RPMI8226 (cell line): ENCODE measurements around the gene MACROD2.
A peak's percentile ranks its signal among the peaks of the same experiment; 100 is the strongest.
"Not testable (repeated sequence)": the region's sequence is repeated elsewhere in the genome, so short reads cannot be mapped to it uniquely, and the experiment has no call there.

Experiments
- DNase-seq: peaks from one replicate; pipeline ENCODE4 v3.0.0-alpha.2; 2015

The MACROD2 gene

DNA sequence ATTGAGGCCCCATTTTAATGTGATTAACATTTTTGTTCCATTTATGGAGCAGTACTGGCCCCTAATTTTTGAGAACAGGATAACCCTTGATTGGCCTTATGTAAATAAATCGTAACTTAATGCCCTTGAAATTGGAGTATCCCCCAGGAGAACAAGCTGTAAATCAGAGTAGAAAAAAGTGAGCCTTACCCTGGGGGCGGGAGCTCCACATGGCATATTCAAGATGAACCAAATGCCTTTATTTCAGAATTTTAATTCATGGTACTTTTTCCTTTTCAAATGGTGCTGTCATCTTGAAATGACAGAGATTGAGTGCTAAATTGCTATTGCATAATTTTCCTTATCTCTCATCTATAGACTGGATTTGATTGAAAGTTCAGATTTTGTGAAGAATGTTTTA is 1151.6 kb downstream of the MACROD2 start:
- DNase-seq = no peak

DNA sequence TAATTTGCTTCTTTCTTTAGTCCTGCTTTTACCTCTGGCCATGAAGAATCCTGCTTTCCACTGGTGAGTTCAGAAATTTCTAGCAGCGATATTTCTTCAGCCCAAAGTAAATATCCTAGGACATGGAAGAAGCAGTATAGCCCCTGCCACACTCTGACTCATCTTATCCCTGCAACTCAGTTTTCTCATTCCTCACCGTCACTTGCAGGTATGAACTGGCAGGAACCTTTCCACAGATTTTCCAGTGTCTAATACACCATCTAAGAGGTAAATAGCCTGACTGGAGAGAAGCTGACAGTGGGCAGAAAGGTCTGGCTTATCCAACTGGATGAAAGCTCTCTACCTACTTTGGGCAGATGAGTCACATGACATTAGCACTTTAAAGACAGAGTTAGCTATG is 1158.8 kb downstream of the MACROD2 start:
- no peak for DNase-seq

DNA sequence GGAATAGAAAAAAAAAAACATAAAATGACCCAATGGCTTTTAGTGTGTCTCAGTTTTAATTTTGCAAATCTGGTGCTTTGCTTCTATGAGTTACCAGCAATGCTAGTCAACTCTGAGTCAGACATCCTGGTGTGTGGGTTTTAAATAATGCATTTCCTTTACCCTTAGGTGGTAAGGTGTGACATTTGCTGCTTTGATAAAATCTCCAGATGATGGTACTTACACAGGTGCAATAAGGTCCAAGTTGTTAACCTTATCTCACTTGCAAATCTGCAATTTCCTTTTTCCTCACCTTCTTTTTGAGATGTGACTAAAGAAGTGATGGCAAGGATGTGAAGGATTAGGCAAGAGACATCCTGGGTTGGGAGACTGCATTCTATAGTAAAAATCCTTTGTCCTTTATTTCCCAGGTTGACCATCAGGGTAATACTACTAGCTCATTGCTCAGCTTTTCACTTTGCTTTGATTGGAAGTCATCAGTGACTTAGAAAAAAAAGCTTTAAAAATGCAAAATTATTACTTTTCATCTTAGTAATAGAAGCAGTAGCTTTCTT is 1160.6 kb downstream of the MACROD2 start:
- DNase-seq = no peak

DNA sequence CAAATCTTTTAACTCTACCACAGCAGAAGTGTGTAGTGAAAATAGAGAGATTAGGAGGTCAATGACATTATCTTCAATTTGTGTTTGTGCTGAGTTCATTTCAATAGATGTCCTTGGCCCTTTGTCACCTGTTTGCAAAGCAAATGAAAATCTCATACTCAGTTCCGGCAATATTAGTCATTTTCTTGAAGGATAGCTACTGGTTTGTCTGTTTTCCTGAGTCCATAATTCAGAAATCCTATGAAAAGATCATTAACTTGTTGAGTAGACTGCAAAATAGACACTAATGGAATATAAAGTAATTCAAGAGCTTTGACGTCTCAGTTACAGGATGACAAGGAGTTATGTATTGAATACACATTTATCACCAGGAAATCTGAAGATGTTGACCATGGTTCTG is 1163.2 kb downstream of the MACROD2 start:
- DNase-seq = no peak

DNA sequence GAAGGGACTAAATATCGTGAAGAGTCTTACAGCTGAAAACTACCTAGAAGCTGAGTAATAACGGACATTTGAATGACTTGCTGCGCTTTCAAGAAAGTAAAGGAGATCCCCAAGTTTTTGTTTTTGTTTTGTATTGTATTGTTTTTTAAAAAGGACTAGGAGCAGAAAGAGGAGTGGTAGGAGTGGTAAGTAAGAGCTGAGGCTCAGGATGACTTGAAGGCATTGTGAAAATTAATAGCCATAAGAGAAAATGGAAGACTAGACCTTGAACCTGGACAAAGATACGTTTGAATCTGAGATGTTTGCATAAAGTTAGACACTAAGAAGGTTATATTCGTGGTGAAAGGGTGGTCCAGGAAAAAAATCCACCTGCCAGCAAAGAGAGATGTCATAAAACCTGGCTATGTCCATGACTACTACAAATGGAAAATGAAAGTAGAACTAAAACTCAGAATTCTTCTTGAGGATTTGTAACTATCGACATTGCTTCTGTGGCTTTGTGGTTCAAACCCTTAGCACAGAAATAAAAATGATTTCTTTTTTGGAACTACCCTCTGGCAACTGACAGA is 1166.8 kb downstream of the MACROD2 start:
- peak; percentile 49 for DNase-seq

DNA sequence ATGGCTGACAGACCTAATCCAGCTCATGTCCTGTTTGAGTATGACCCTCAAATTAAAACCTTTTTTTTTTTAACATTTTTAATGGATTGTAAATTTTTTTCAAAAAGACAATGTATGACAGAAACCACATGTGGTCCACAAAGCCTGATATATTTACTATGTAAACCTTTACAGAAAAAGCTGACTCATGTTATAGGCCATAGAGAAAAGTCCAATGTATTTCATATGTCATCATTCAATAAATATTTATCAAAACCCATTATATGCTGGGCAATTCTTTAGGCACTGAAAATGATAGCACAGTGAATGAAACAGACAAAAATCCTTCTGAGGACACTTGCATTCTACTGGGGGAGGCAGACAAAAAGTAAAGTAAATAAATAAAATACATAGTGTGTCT is 1168.3 kb downstream of the MACROD2 start:
- DNase-seq = no peak

DNA sequence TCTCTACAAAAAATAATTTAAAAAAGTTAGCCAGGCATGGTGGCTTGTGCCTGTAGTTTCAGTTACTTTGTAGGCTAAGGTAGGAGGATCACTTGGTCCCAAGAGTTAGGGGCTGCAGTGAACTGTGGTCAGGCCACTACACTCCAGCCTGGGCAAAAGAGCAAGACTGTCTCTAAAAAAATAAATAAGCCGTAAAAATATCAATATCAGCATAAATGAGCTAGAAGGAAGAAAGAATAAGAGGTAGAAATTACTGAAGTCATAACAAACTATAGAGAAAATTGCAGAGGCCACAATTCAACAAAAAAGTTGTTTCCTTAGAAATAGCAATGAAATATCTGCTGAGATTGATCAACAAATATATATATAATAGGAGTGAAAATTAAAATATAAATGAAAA is 1169.4 kb downstream of the MACROD2 start:
- no peak for DNase-seq

DNA sequence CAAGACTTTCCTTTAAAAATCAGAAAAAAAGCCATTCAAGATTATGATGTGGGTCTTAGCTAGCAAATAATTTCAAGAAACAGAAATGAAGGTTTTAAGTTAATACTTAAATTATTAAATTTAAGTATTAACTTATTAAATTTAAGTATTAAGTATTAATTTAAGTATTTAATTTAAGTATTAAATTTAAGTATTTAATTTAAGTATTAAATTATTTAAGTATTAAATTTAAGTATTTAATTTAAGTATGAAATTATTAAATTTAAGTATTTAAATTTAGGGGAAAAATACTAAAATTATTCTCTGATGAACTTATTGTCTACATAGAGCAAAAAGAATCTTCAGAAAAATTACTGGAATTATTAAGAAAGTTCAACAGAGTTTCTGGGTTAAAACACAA is 1171.4 kb downstream of the MACROD2 start:
- DNase-seq = no peak

DNA sequence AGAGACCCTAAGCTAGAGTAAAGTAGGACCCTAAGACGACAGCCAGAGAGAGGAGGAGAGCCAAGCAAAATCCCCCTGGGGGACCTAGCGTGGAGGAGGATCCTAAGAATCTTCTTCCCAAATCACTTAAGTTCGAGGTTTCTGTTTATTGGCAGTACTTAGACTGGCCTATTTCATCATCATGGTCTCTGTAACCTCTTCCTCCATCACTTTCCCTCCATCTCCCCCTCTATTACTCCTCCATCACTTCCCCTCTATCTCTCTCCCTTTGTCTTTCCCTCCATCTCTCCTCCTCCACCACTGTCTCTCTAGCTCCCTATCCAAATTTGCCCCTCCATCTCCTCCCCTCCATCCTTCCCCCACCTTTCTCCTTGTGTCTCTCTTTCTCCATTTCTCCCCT is 1175.7 kb downstream of the MACROD2 start:
- no peak for DNase-seq

DNA sequence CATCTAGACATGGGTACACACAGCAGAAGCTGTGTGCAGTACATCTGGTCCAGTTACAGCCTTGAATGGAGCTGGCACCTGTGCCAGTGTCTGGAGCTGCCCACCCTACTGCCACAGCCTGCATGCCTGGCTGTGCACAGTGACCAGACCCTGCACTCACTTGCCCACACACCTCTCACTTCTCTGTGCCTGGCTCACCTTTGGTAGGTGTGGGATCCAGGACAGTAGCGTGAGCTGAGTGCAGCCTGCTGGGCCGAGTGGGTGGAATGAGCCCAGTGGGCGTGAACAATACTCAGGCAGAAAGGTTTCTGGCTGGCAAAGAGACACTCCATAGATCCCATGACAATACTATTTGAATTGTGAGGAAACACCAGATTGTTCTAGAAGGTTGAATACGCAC is 1181.6 kb downstream of the MACROD2 start:
- no peak for DNase-seq

DNA sequence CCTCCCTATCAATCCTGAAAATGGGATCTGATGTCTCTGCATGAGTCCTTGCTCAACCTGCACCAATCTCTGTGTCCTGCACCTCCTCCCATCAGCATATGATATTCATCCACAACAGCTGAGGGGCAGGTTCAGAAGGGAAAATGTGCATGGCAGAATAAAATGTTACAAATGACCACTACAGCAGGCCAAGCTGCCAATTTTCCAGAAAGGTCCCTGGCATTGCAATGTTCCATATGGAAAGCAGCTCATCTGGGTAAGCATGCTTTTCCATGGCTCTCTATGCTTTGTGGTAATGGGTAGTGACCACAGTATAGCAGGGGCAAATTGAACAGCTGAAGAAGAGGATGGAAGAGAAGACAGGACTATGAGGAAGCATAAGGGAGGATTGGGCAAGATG is 1183.3 kb downstream of the MACROD2 start:
- DNase-seq = no peak

DNA sequence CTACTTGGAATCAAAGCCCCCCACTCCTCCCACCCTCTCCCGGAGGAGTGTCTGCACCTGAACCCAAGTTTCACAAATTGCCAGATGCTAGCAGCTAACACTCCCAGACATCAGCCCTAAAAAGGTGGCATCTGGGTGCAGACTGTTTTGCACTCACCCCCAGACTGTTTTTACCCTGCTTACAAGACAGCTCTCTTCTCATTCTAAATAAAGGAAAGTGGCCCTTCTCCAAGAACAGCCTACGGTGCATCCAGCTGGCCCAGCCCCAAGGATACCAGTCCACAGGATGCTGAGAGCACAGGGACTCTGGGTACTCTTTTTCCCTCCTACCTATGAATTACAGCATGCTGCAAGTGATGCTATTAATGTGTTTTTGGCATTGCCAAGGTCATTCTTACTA is 1184.1 kb downstream of the MACROD2 start:
- no peak for DNase-seq

DNA sequence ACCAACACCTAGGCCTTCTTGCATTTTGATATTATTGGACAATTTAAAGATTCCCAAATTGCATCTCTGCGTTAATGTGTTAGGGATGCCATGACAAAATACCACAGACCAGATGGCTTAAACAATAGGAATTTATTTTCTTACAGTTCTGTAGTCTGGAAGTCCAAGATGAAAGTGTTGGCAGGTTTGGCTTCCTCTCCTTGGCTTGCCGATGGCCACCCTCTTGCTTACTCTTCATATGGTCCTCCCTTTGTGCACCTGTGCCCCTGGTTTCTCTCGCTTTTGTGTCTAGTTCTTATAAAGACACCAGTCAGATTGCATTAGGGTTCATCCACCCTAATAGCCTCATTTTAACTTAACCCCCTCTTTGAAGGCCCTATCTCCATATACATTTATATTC is 1184.5 kb downstream of the MACROD2 start:
- DNase-seq = no peak

DNA sequence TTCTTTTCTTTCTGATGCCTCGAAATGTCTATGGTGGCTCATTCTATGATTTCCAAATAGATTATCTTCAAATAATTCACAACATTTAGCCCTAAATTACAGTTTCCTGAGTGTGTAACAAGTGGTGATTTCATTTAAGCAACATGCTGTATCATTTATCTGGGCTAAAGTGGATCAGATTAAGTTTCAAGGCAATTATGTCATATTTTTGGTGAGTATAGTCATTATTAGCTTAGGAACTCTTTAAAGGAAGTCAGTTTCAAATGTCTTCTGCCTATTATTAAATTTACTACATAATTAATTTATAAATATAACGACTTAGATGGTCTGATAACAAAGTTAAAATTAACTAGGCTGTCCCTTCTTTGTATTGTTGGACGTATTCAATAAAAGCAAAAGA is 1190.0 kb downstream of the MACROD2 start:
- DNase-seq = no peak

DNA sequence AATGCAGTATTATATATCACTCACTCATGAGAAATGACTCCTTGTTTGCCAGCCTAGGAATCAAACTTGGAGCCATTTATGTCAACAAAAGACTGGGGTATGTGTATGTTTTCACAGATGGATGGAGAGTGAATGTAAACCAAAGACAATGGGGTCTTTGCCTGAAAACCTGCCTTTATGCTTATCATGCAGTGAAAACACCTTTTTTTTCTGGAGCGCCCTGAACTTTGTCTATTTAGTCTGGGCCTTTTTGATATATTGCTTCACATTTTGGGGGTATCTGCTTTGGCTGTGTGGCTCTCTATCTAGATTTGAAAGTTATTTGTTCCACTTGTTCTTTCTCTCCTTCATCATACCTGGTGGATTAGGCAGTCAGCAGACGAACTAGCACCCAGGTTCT is 1190.6 kb downstream of the MACROD2 start:
- no peak for DNase-seq

DNA sequence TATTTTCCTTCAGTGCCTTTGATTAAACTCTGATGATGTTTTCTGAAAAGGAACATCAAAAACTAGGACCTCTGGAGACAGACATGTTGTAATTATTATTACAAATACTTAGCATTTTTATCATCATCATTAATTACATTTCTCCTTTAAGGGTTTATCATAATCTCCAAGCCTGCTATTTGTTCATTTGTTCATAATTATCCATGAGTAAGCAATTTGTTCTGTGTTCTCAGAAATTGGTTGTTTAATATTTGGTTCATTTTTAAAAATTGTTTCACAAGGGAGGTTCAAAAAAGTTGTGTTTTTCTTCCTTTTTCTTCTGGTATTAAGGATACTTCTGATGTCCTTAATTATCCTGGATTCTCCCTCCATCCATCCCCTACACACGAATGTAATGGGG is 1192.3 kb downstream of the MACROD2 start:
- DNase-seq = no peak

DNA sequence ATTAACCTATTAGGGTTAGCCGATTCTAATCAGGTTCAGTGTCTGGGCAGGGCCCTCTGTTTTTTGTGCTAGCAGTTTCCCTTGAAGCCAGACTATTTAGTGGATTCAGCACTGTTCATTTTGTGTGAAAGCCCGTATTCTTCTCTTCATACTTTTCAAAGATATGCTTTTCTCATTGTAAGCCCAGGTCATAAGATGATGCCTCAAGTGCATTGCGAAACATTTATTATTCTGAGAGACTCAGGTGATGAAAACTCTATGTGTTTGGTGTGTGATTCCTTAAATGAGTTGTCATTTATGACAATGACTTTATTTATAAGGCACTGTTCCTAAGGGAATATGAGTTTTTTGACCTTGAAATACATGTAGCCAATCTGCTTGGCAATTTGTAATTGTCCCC is 1193.1 kb downstream of the MACROD2 start:
- no peak for DNase-seq

DNA sequence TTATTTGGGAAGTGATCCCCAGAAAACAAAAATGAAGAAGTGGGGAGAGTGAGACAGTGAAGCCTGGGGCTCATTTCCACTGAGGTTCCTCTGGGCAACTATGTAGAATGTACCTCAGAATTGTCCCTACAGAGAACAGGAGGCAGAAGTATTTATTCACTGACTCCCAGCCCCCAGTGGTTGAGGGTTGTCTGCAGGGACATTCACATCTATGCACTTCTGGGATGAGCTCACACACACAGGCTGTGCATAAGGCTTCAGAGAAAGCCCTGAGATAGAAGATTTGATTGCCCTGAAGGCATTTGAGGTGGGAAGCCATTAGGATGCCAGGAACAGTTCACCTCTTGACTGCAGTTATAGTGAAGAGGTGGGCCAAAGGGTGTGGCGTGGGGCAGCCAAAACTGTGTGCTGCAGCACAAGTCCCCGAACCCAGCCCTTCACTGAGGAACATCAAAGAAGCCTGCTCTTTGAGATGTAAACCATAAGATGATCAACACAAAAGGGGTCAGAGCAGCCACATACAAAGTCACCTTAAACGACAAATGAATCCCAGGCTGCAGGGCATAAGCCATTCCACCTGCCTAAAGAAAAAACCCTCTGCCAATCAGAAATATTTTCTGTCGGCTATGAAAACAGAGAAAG is 1195.9 kb downstream of the MACROD2 start:
- no peak for DNase-seq

DNA sequence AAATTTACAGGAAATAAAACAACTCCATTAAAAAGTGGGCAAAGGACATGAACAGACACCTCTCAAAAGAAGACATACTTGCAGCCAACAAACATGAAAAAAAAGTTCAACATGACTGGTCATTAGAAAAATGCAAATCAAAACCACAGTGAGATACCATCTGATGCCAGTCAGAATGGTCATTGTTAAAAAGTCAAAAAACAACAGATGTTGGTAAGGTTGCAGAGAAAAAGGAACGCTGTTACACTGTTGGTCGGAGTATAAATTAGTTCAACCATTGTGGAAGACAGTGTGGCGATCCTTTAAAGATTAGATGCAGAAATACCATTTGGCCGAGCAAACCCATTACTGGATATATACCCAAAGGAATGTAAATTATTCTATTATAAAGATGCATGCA is 1200.1 kb downstream of the MACROD2 start:
- no peak for DNase-seq

DNA sequence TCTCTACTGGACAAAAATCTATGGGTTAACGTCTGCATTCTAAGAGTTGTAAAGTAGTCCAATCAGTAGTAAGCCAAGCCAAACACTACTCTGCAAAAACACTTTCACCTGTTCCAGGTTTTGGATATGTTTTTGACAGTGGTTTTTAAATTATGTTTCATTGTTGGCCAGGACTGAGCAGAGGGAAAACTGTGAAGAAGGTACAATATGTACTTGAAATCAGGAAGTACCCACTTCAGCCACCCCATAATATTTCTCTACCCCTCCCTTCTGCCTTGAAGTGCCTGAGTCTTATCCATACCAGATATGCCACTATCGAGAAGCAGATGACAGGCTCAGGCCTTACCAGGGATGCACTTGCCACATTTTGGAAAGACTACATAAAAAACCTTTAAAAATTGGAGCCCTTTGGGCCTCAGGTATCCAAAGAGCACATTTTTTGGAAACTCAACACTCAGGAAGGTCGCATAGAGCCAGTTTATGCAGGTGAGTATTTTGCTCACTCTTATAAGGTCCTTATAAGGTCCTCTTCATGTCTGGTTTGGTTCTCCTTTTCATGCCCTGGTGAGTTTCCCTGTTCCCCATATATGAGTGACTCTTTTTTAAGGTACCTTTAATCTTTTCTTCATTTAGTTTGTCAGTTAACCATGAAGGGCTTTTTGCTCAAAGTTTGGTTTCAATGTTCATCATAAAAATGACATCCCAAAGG is 1201.4 kb downstream of the MACROD2 start:
- DNase-seq = no peak

DNA sequence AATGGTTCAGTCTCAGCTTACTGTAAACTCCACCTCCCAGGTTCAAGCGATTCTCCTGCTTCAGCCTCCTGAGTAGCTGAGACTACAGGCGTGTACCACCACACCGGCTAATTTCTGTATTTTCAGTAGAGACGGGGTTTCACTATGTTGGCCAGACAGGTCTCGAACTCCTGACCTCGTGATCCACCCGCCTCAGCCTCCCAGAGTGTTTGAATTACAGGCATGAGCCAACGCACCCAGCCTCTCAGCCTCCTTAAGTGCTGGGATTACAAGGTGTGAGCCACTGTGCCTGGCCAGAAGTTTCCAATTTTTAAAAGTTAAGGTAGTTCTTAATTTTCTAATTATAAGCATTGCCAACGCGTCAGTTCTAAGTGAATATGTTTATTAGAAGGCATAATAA is 1202.7 kb downstream of the MACROD2 start:
- not testable (repeated sequence) for DNase-seq

DNA sequence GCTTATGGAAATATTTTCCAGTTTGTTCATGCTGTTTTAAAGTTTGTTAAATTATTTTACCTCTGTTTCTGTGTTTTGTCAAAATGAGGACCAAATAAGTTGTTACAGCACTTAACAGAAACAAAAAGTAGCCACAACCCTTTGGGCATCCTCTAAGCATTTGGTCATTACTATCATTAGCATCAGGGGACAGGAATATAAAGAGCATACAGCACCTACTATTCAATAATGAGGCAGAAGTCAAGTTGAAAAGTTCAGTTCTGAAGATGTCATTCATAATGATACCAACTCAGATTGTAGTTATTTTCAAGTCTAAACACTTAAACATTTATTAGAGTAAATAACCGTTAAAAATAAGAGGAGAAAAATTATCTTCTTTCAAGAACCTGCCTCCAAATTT is 1204.4 kb downstream of the MACROD2 start:
- DNase-seq = no peak

DNA sequence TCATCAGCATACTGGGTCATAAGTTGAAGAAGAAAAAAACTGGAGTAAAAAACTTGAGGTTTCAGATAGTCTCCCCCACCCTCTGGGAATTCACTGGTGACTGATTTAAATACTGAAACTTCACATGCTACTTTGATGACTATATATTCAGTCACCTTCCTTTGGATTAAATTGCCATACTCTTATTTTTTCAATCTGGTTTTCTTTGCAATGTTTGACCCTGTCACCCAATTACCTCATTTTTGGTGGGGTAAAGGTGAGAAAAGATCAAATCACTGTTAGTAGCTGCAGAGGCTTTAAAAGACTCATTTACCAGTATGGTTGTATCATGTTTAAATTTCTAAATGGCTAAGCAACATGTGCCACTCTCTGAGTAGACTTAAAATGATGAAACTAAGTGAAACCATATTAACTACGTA is 1204.8 kb downstream of the MACROD2 start:
- DNase-seq = no peak

DNA sequence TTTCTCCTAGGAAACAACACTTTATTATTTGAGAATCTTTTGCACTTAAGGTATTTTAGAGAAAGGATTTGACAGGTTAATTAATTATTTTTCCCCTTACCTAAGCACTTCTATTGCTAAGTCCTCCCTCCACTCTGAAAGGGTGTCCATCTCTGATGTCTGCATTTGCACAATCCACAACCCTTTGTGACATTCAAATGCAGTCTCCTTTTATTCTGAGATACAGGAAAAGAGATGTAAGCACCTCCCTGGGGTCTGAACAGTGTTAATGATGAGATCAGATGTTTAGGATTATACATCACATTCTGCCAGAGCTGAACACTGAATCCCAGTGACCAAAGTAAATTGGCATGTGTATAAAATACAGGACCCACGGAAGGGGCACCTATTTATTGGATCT is 1206.3 kb downstream of the MACROD2 start:
- DNase-seq = no peak
